Limb (tissue), 2 donors: ENCODE data around the gene ATP10B.
"Not testable (repeated sequence)": the region's sequence is repeated elsewhere in the genome, so short reads cannot be mapped to it uniquely, and the experiment has no call there.

Source experiments
- DNase-seq, 2 donors: peaks; one replicate each; pipeline ENCODE4 v3.0.0-alpha.2; 2016; ENCODE audit errors: extremely low spot score in 2 of 2

The ATP10B gene

GRCh38 chr5:160824301-160825001 lies 27.6 kb downstream of the ATP10B start:
- no peak for DNase-seq

GRCh38 chr5:160812996-160813395 lies 39.0 kb downstream of the ATP10B start:
- not testable (repeated sequence) for DNase-seq

GRCh38 chr5:160805376-160805775 lies 46.6 kb downstream of the ATP10B start:
- DNase-seq = no peak

- peak; percentile 12 to 28 for DNase-seq
Observed at GRCh38 chr5:160802592-160802991, 49.4 kb downstream of the ATP10B start.

GRCh38 chr5:160800375-160801275 lies 51.4 kb downstream of the ATP10B start:
- DNase-seq = peak in 1 of 2 donors; percentile 23

- no peak for DNase-seq
Observed at GRCh38 chr5:160799184-160799583, 52.8 kb downstream of the ATP10B start.

GRCh38 chr5:160797020-160797419 lies 55.0 kb downstream of the ATP10B start:
- DNase-seq = no peak

GRCh38 chr5:160793530-160793899 lies 58.5 kb downstream of the ATP10B start:
- no peak for DNase-seq

GRCh38 chr5:160792732-160793529 lies 59.1 kb downstream of the ATP10B start:
- DNase-seq = no peak

GRCh38 chr5:160792281-160792680 lies 59.7 kb downstream of the ATP10B start:
- DNase-seq = no peak

- DNase-seq = no peak
Observed at GRCh38 chr5:160789219-160789859, 62.7 kb downstream of the ATP10B start.

GRCh38 chr5:160788102-160788660 lies 63.8 kb downstream of the ATP10B start:
- DNase-seq = no peak

GRCh38 chr5:160787240-160787639 lies 64.8 kb downstream of the ATP10B start:
- no peak for DNase-seq

- DNase-seq = no peak
Observed at GRCh38 chr5:160774666-160775315, 77.2 kb downstream of the ATP10B start.

- DNase-seq = no peak
Observed at GRCh38 chr5:160773646-160774410, 78.2 kb downstream of the ATP10B start.

GRCh38 chr5:160772854-160773253 lies 79.2 kb downstream of the ATP10B start:
- DNase-seq = no peak

GRCh38 chr5:160770718-160771117 lies 81.3 kb downstream of the ATP10B start:
- no peak for DNase-seq

- no peak for DNase-seq
Observed at GRCh38 chr5:160769301-160769700, 82.7 kb downstream of the ATP10B start.

GRCh38 chr5:160767062-160767461 lies 84.9 kb downstream of the ATP10B start:
- no peak for DNase-seq

- no peak for DNase-seq
Observed at GRCh38 chr5:160760008-160760407, 92.0 kb downstream of the ATP10B start.
